Osteocyte (in vitro differentiated cells): ENCODE measurements around the gene ZNF780B. TPM values are rescaled to one million over a fixed set of nuclear protein-coding genes. Genes with fewer than 3 reads are reported as not detected.
A peak's percentile ranks its signal among the peaks of the same experiment; 100 is the strongest.

Experiments used
- DNase-seq: peaks from one replicate; pipeline ENCODE4 v3.0.0; 2021; ENCODE audit warnings: mixed read lengths; ENCODE audit not compliant: unreplicated experiment; ENCODE audit errors: extremely low spot score
- H3K27ac Mint-ChIP-seq: one replicate; pipeline ENCODE4 v1.8.0; 2021; ENCODE audit warnings: mild to moderate bottlenecking, mixed read lengths; ENCODE audit not compliant: unreplicated experiment
- H3K27me3 Mint-ChIP-seq: one replicate; pipeline ENCODE4 v1.8.0; 2021; ENCODE audit warnings: mixed read lengths; ENCODE audit not compliant: unreplicated experiment
- H3K36me3 Mint-ChIP-seq: one replicate; pipeline ENCODE4 v1.8.0; 2021; ENCODE audit warnings: mixed read lengths; ENCODE audit not compliant: unreplicated experiment
- H3K4me1 Mint-ChIP-seq: one replicate; pipeline ENCODE4 v1.8.0; 2021; ENCODE audit warnings: mixed read lengths; ENCODE audit not compliant: unreplicated experiment
- H3K4me3 Mint-ChIP-seq: one replicate; pipeline ENCODE4 v1.8.0; 2021; ENCODE audit warnings: mild to moderate bottlenecking, moderate library complexity, mixed read lengths; ENCODE audit not compliant: unreplicated experiment
- H3K9me3 Mint-ChIP-seq: one replicate; pipeline ENCODE4 v1.8.0; 2021; ENCODE audit warnings: mixed read lengths; ENCODE audit not compliant: unreplicated experiment
- CTCF ChIP-seq: fragments of 200-600 bp; sonication (generic); IDR thresholded peaks from 2 replicates; pipeline ENCODE4 v1.5.0; 2021; ENCODE audit warnings: antibody characterized with exemption, mild to moderate bottlenecking, moderate library complexity
- total RNA-seq: library from RNA; stranded (reverse); gene quantifications from 2 replicates; pipeline ENCODE4 v1.2.1, GENCODE V29; 2021

Gene ZNF780B
- total RNA-seq, 1 donor from 2014 or later, result 20.0 TPM

DNA sequence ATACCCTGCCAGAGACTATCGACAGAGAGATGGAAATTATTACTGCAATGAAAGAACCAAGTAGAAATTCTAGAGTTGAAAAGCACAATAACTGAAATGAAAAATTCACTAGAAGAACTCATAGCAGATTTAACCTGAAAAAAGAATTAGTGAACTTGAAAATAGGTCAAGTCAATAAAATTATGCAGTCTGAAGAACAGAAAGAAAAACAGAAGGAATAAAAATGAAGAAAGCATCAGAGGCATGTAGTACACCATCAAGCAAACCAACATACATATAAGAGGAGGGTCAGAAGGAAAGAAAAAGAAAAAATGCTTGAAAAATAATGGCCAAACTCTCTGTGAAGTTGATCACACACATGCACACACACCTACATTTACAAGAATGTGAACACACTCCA is 3.6 kb upstream of the ZNF780B start:
- H3K36me3 Mint-ChIP-seq, result peaks cover 5% of the 10 kb centered on the region
- H3K9me3 Mint-ChIP-seq, result peaks cover 49% of the 10 kb centered on the region
- H3K27ac Mint-ChIP-seq, result no peak overlapping the region
- no peak for DNase-seq
- H3K4me3 Mint-ChIP-seq, result no peak overlapping the region
- H3K4me1 Mint-ChIP-seq, result peaks cover 19% of the 10 kb centered on the region
- peaks cover 3% of the 10 kb centered on the region for H3K27me3 Mint-ChIP-seq
- TF ChIP-seq CTCF, result no peak

DNA sequence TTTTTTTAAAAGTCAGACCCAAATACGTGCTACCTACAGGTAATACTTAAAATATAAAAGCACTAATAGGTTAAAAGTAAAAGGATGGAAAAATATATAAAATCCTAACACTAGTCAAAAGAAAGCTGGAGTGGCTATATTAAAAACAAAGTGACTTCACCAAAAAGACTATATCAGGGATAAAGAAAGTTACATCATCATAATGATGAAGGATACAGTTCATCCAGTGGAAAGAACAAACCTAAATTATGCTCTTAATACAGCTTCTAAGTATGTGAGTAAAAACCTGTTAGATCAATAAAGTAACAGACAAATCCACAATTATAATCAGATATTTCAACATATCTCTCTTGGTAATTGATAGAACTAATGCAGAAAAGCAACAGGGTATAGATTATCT is 1.1 kb upstream of the ZNF780B start:
- Mint-ChIP-seq H3K36me3 (peaks cover 23% of the 10 kb centered on the region), H3K27ac (no peak overlapping the region), H3K27me3 (peaks cover 3% of the 10 kb centered on the region), H3K9me3 (peaks cover 54% of the 10 kb centered on the region), H3K4me3 (peak overlapping the region; percentile 27), H3K4me1 (peaks cover 30% of the 10 kb centered on the region)
- TF ChIP-seq CTCF, result no peak
- no peak for DNase-seq

- TF ChIP-seq CTCF, result no peak
- DNase-seq, result no peak
- Mint-ChIP-seq H3K4me1 (peaks cover 30% of the 10 kb centered on the region), H3K36me3 (peaks cover 25% of the 10 kb centered on the region), H3K4me3 (peak overlapping the region; percentile 98), H3K27me3 (peaks cover 3% of the 10 kb centered on the region), H3K9me3 (peaks cover 51% of the 10 kb centered on the region), H3K27ac (peak overlapping the region; percentile 91)
Observed at GRCh38 chr19:40056505-40056904, 474 bp upstream of the ZNF780B start.

- DNase-seq, result no peak
- H3K36me3 Mint-ChIP-seq, result peaks cover 36% of the 10 kb centered on the region
Observed at GRCh38 chr19:40055049-40055448, 982 bp downstream of the ZNF780B start.

DNA sequence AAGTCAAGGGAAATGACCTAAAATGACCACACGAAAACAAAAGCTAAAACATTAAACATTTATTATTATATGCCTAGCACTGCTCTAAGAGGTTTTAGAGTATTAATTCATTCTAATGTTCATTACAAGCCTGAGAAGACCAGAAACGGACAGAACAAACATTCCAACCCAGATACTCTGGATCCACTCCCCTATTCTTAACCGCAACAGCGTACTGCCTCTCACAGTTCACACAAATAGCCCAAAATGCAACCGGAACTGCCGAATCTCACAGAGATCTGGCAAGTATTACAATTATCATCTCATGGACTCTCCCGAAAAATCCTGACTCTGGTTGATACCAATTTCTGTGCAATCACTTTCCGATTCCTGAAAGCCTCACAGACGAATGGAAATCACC is 1.4 kb downstream of the ZNF780B start:
- TF ChIP-seq CTCF, result no peak
- Mint-ChIP-seq H3K27me3 (peaks cover 1% of the 10 kb centered on the region), H3K36me3 (peaks cover 36% of the 10 kb centered on the region), H3K9me3 (peaks cover 43% of the 10 kb centered on the region), H3K27ac (no peak overlapping the region), H3K4me1 (peaks cover 30% of the 10 kb centered on the region), H3K4me3 (peak overlapping the region; percentile 98)
- no peak for DNase-seq

More at GRCh38 chr19:40055049-40055448, 982 bp downstream of the ZNF780B start:
- peak overlapping the region; percentile 98 for H3K4me3 Mint-ChIP-seq
- peak overlapping the region; percentile 91 for H3K27ac Mint-ChIP-seq
- no peak for TF ChIP-seq CTCF
- peaks cover 30% of the 10 kb centered on the region for H3K4me1 Mint-ChIP-seq
- H3K9me3 Mint-ChIP-seq, result peaks cover 47% of the 10 kb centered on the region
- peaks cover 3% of the 10 kb centered on the region for H3K27me3 Mint-ChIP-seq
